Adrenal gland (tissue), 12 donors: ENCODE measurements around the gene SNX1. TPM values are rescaled to one million over a fixed set of nuclear protein-coding genes. Genes with fewer than 3 reads are reported as not detected.

Experiments
- DNase-seq, 7 donors: peaks; one replicate each; pipeline ENCODE4 v3.0.0-alpha.2; 2019 to 2020
- H3K27ac ChIP-seq, 5 donors: fragments of 200-600 bp; sonication (generic) in 4 of 5; 1 replicate in 3 of 5; 2 replicates in 2 of 5; pipeline versions ENCODE4 v1.5.1 to v1.8.0; 2016 to 2020; ENCODE audit warnings: mild to moderate bottlenecking in 1 of 5
- H3K27me3 ChIP-seq: fragments of 200-600 bp; 2 replicates; pipeline ENCODE4 v1.8.0; 2021
- H3K36me3 ChIP-seq, 2 donors: fragments of 200-600 bp; replicated peaks in 1 of 2; 1 replicate in 1 of 2; 2 replicates in 1 of 2; pipeline versions ENCODE4 v1.5.1 to v1.8.0; 2018 to 2022
- H3K4me1 ChIP-seq, 2 donors: fragments of 200-600 bp; replicated peaks in 1 of 2; 1 replicate in 1 of 2; 2 replicates in 1 of 2; pipeline versions ENCODE4 v1.5.1 to v1.8.0; 2018 to 2021
- H3K4me3 ChIP-seq, 4 donors: fragments of 200-600 bp; sonication (generic) in 3 of 4; one replicate each; pipeline ENCODE4 v1.5.1; 2016 to 2018
- H3K9me3 ChIP-seq, 3 donors: fragments of 200-600 bp; sonication (generic) in 1 of 3; replicated peaks in 1 of 3; 1 replicate in 2 of 3; 2 replicates in 1 of 3; pipeline versions ENCODE4 v1.5.1 to v1.8.0; 2016 to 2021
- POLR2A ChIP-seq, 2 donors: fragments of 450-650 bp; IDR thresholded peaks; one replicate each; pipeline ENCODE4 v1.6.1; 2017; ENCODE audit warnings: antibody characterized with exemption in 2 of 2, mild to moderate bottlenecking in 2 of 2, moderate library complexity in 1 of 2
- WGBS, 4 donors: extraction: QIAGEN DNeasy Blood & Tissue Kit in 2 of 4; methylation state at CpG; one replicate each; pipeline versions ENCODE4 v1.1.5 to v1.1.7; 2013 to 2017; 5-methylcytosine and 5-hydroxymethylcytosine counted together
- intact Hi-C, 2 donors: fragments of 100-400 bp; cut with DNase I; formaldehyde crosslinking; loops; one replicate each; pipeline versions ENCODE4 v1.14.1 to v1.15.0; 2022 to 2023
- polyA plus RNA-seq, 3 donors: library from polyadenylated mRNA; stranded (reverse); fragments of 200-250 nt in 2 of 3; fragments of 350-450 nt in 1 of 3; fragmentation: Illumina TruSeq in 1 of 3; extraction: RNeasy Lipid Tissue Mini Kit (QIAGEN cat#74804) in 1 of 3; gene quantifications; one replicate each; pipeline ENCODE4 v1.2.3, GENCODE V29; 2013 to 2014
- total RNA-seq, 9 donors: library from RNA; depleted of rRNA in 4 of 9; stranded (reverse); fragments of >200 nt in 4 of 9; fragments of 120-200 nt in 1 of 9; fragmentation: NEBNext Ultra II Directional in 1 of 9; extraction: Animal tissue kit (Norgen Biotek cat#: 25700) in 1 of 9; gene quantifications; one replicate each; pipeline versions ENCODE4 v1.1.0 to v1.2.4, GENCODE V29; 2013 to 2023
- TF ChIP-seq, protein P1 (sequence below), 6 experiments: fragments of 450-650 bp in 4 of 6; fragments of 200-600 bp in 2 of 6; sonication (generic) in 1 of 6; IDR thresholded peaks; 1 replicate in 5 of 6; 2 replicates in 1 of 6; pipeline versions ENCODE4 v1.5.1 to v1.8.0; 2016 to 2021; ENCODE audit warnings: antibody characterized with exemption in 6 of 6, mild to moderate bottlenecking in 2 of 6, moderate library complexity in 1 of 6
- donor health status: healthy with polysubstance abuse.
- donor health status: Bipolar disorder and iron deficiency.
- donor health status: DM: yes; HTN: yes; CAD: no.
- donor health status: DM: no; HTN: no; CAD: no.
- donor health status: DM: no; HTN: no; CAD: no.
- donor health status: DM: yes; HTN: yes; CAD: no.

SNX1 gene
- total and polyA plus RNA-seq, 12 donors, result 61.2 to 251 (median 111) TPM

DNA sequence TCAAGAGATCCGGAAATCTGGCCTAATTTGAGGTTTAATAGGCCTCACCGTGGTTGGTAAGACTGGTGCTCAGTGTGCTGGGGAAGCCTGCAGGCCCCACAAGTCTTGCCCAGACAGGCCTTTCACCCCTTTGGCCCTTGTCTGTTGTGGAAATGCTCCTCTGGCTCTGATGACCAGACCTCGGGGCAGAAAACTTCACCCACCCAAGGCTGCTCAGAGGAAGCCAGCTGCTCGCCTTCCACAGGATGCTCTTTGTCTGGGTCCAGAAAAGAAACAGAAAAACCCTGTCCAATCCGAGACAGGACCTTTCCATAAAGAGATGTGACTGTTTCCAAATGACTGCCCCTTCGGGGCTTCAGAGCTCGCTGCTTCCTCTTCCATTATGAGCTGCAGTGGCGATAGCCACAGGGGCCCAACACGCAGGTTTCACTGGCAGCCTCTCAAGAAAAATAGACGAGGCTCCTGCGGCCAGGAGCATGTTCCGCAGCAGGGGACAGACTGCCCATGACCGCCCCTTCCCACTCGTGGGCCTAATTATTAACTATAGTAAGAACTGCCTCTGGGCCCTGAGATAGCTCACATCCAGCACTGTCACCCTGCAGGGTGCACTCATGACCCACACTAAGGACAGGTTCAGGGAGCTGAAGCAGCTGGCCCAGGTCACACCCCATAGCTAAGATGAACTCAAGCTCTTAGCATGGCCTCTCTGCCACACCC lies 48.9 kb downstream of the SNX1 start:
- Histone ChIP-seq H3K36me3 (peaks cover 0 to 36% of the 10 kb centered on the region in 2 donors), H3K27ac (no peak overlapping the region), H3K4me1 (peaks cover 0 to 4% of the 10 kb centered on the region in 2 donors), H3K9me3 (no peaks in the 10 kb centered on the region), H3K4me3 (no peak overlapping the region), H3K27me3 (no peaks in the 10 kb centered on the region)
- DNase-seq, result peak in 1 of 7 donors; percentile 18
- 69 to 84% (median 82%) methylated on average over 14 of the region's 14 CpGs for WGBS, 4 donors
- no peak for TF ChIP-seq POLR2A (IDR thresholded peaks at IDR 0.05)
- TF ChIP-seq, protein P1, sequence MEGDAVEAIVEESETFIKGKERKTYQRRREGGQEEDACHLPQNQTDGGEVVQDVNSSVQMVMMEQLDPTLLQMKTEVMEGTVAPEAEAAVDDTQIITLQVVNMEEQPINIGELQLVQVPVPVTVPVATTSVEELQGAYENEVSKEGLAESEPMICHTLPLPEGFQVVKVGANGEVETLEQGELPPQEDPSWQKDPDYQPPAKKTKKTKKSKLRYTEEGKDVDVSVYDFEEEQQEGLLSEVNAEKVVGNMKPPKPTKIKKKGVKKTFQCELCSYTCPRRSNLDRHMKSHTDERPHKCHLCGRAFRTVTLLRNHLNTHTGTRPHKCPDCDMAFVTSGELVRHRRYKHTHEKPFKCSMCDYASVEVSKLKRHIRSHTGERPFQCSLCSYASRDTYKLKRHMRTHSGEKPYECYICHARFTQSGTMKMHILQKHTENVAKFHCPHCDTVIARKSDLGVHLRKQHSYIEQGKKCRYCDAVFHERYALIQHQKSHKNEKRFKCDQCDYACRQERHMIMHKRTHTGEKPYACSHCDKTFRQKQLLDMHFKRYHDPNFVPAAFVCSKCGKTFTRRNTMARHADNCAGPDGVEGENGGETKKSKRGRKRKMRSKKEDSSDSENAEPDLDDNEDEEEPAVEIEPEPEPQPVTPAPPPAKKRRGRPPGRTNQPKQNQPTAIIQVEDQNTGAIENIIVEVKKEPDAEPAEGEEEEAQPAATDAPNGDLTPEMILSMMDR (IDR thresholded peaks at IDR 0.05), result no peak
- intact Hi-C loops, result loop anchor here in 1 of 2 donors (10.0 kb wide), 1 partner anchor 60 kb away; no protein-coding TSS in a partner anchor

DNA sequence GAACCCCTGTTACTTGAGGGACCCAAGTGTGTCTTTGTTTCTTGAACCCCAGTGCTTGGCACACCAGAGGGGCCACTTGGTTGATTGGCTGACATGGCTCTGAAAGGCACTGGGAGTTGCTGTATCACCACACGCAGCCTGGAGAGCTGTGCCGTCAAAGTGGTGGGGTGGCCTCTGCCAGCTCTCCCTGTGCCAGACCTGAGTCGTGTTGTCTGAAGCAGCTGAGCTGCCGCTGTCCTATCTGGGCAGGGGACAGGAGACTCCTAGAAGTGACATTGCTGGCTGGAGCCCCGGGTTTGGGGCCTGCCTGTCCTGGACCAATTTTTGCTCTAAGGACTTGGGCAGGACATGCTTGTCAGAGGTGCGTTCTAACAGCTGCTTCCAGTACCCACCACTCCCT lies 50.3 kb downstream of the SNX1 start:
- Histone ChIP-seq H3K9me3 (no peaks in the 10 kb centered on the region), H3K36me3 (peaks cover 0 to 36% of the 10 kb centered on the region in 2 donors), H3K27me3 (no peaks in the 10 kb centered on the region), H3K4me3 (no peak overlapping the region), H3K27ac (no peak overlapping the region), H3K4me1 (peaks cover 2 to 5% of the 10 kb centered on the region in 2 donors)
- peak in 1 of 7 donors; percentile 18 for DNase-seq
- WGBS, 4 donors, result 72 to 100% (median 93%) methylated on average over 2 to 6 of the region's 6 CpGs
- no peak for TF ChIP-seq POLR2A (IDR thresholded peaks at IDR 0.05)
- TF ChIP-seq, protein P1 (IDR thresholded peaks at IDR 0.05), result no peak
- intact Hi-C loops, result loop anchor here in 1 of 2 donors (10.0 kb wide), 1 partner anchor 61 kb away; no protein-coding TSS in a partner anchor

DNA sequence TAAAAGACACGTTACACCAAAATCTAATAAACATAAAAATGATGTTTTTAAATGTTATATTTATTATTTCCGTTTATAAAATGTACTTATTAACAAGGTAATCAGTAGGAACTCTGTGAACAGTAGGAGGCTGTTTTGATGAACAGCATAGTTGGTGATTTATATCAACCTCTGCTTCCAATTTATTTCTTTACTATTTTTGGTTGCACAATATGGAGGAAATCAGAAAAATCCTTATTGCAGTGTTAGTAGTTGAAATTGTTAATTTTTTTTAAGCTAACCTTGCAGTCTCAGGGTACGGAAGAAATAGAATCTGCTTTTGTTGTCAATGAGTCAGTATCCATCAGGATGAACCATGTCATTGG lies 50.7 kb downstream of the SNX1 start:
- 72 to 80% (median 79%) methylated on average over 3 of the region's 3 CpGs for WGBS, 4 donors
- no peak for DNase-seq
- no peaks in the 10 kb centered on the region for H3K27me3 ChIP-seq
- no peak overlapping the region for H3K27ac ChIP-seq
- intact Hi-C loops, result loop anchor here in 1 of 2 donors (10.0 kb wide), 1 partner anchor 62 kb away; no protein-coding TSS in a partner anchor
- H3K4me3 ChIP-seq, result no peak overlapping the region
- H3K9me3 ChIP-seq, result no peaks in the 10 kb centered on the region
- H3K36me3 ChIP-seq, result peaks cover 0 to 33% of the 10 kb centered on the region in 2 donors
- no peak for TF ChIP-seq POLR2A (IDR thresholded peaks at IDR 0.05)
- TF ChIP-seq, protein P1 (IDR thresholded peaks at IDR 0.05), result no peak
- H3K4me1 ChIP-seq, result peaks cover 7 to 9% of the 10 kb centered on the region in 2 donors

DNA sequence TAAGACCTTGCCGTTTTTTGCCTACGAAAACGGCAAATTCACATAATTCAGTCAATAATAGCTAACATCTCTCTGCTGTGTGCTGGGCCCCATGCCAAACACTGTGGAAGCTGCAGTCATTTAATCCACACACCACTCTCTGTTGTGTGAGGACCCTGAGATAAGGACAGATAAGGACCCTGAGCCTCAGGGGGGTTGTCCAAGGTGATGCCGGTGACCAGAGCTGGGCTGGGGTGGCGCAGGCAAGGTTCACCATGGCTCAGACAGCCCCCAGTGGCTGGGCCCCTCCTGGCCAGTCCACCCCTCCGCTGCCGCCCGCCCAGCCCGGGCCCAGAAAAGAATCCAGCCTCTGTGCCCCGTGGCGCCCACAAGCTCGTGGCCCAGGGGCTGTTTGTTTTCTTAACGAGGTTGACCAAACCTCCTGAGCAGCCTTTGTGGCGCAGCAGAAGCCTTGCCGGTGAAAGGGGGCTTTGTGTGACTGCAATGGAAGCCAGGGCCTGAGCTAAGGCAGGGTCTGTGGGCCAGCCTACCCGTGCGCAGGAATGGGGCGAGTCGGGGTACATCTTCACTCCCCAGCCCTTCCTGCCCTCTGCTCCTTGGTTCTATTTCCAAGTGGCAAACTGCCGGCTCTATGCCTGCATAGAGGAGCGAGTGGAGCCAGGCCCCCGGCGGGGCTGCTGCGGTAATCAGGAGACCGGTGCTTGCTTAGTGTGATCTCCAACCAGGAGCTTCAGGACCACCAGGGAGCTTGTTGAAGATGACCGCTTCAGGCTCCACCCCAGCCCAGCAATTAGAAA lies 51.3 kb downstream of the SNX1 start:
- Histone ChIP-seq H3K36me3 (peaks cover 0 to 30% of the 10 kb centered on the region in 2 donors), H3K27ac (no peak overlapping the region), H3K4me1 (peaks cover 13 to 15% of the 10 kb centered on the region in 2 donors), H3K27me3 (no peaks in the 10 kb centered on the region), H3K4me3 (no peak overlapping the region), H3K9me3 (no peaks in the 10 kb centered on the region)
- WGBS, 4 donors, result 74 to 80% (median 76%) methylated on average over 15 to 26 of the region's 26 CpGs
- TF ChIP-seq, protein P1 (IDR thresholded peaks at IDR 0.05), result no peak
- no peak for TF ChIP-seq POLR2A (IDR thresholded peaks at IDR 0.05)
- intact Hi-C loops, result loop anchor here in 1 of 2 donors (10.0 kb wide), 1 partner anchor 62 kb away; no protein-coding TSS in a partner anchor
- peak in 2 of 7 donors; percentile 27 to 68 for DNase-seq
